SH-SY5Y (cell line): ENCODE measurements around the gene MAGEA1.

Experiments
- GATA2 ChIP-seq: IDR thresholded peaks from 2 replicates; pipeline ENCODE4 v1.6.1; 2011; ENCODE audit warnings: mild to moderate bottlenecking, low read depth, low read length
- GATA3 ChIP-seq: IDR thresholded peaks from 2 replicates; pipeline ENCODE4 v1.6.1; 2011; ENCODE audit warnings: low read depth, mild to moderate bottlenecking, low read length, moderate library complexity

MAGEA1 gene

GRCh38 chrX:153179131-153179530, at the start of gene MAGEA1:
Gene MAGEA1, plus strand, starts transcription at chrX:153179284. Its CDS starts 3,106 bp downstream, at chrX:153182390.
- TF ChIP-seq GATA3 (no peak), GATA2 (no peak)

- TF ChIP-seq GATA2 (no peak), GATA3 (no peak)
Observed at GRCh38 chrX:153153516-153153915, 25.6 kb upstream of the MAGEA1 start.

GRCh38 chrX:153157450-153157849, 21.6 kb upstream of the MAGEA1 start:
- TF ChIP-seq GATA3 (no peak), GATA2 (no peak)

GRCh38 chrX:153158319-153158718, 20.8 kb upstream of the MAGEA1 start:
- TF ChIP-seq GATA3 (no peak), GATA2 (no peak)

GRCh38 chrX:153161952-153162351, 17.1 kb upstream of the MAGEA1 start:
- no peak for TF ChIP-seq GATA2
- TF ChIP-seq GATA3 = no peak

- TF ChIP-seq GATA2 = no peak
- TF ChIP-seq GATA3 = no peak
Observed at GRCh38 chrX:153164733-153165132, 14.4 kb upstream of the MAGEA1 start.

GRCh38 chrX:153181822-153182221, 2.7 kb downstream of the MAGEA1 start:
- TF ChIP-seq GATA3 (no peak), GATA2 (no peak)

- TF ChIP-seq GATA2 (no peak), GATA3 (no peak)
Observed at GRCh38 chrX:153184787-153185186, 5.7 kb downstream of the MAGEA1 start.

- TF ChIP-seq GATA3 = no peak
- no peak for TF ChIP-seq GATA2
Observed at GRCh38 chrX:153190381-153190780, 11.3 kb downstream of the MAGEA1 start.

GRCh38 chrX:153200462-153200861, 21.4 kb downstream of the MAGEA1 start:
- TF ChIP-seq GATA3 (no peak), GATA2 (no peak)

- TF ChIP-seq GATA2 (no peak), GATA3 (no peak)
Observed at GRCh38 chrX:153206425-153207046, 27.5 kb downstream of the MAGEA1 start.

- TF ChIP-seq GATA3 (no peak), GATA2 (no peak)
Observed at GRCh38 chrX:153209347-153209746, 30.3 kb downstream of the MAGEA1 start.

- TF ChIP-seq GATA2 (no peak), GATA3 (no peak)
Observed at GRCh38 chrX:153214934-153215333, 35.9 kb downstream of the MAGEA1 start.

- TF ChIP-seq GATA3 (no peak), GATA2 (no peak)
Observed at GRCh38 chrX:153216926-153217325, 37.8 kb downstream of the MAGEA1 start.

- TF ChIP-seq GATA3 = no peak
- TF ChIP-seq GATA2 = no peak
Observed at GRCh38 chrX:153225438-153226098, 46.5 kb downstream of the MAGEA1 start.
